Measurements from ENCODE around the gene SSBP2. TPM values are rescaled to one million over a fixed set of nuclear protein-coding genes. Genes with fewer than 3 reads are reported as not detected.

SSBP2 gene
- total RNA-seq, 4 donors from 2014 or later, result 54.1 to 136 (median 69.8) TPM

GRCh38 chr5:81726297-81726696 lies 24.6 kb downstream of the SSBP2 start:
- 38% methylated on average over 1 of the region's 1 CpG for WGBS
- Histone ChIP-seq H3K27me3 (no peaks in the 10 kb centered on the region), H3K4me3 (no peak overlapping the region), H3K4me1 (peaks cover 13% of the 10 kb centered on the region), H3K9me3 (no peaks in the 10 kb centered on the region), H3K36me3 (no peaks in the 10 kb centered on the region), H3K27ac (no peak overlapping the region)
- no peak for DNase-seq (ENCODE audit: low spot score in 2 of 2)
- TF ChIP-seq CTCF (IDR thresholded peaks at IDR 0.05) (no peak), EP300 (IDR thresholded peaks at IDR 0.05) (no peak), POLR2AphosphoS5 (IDR thresholded peaks at IDR 0.05) (no peak), POLR2A (IDR thresholded peaks at IDR 0.05) (no peak)

- H3K4me3 ChIP-seq, result no peak overlapping the region
- no peaks in the 10 kb centered on the region for H3K9me3 ChIP-seq
- H3K4me1 ChIP-seq, result peaks cover 18% of the 10 kb centered on the region
- H3K27ac ChIP-seq, result no peak overlapping the region
- 84% methylated on average over 5 of the region's 5 CpGs for WGBS
- TF ChIP-seq POLR2AphosphoS5 (IDR thresholded peaks at IDR 0.05) (no peak), EP300 (IDR thresholded peaks at IDR 0.05) (no peak), CTCF (IDR thresholded peaks at IDR 0.05) (no peak), POLR2A (IDR thresholded peaks at IDR 0.05) (no peak)
- H3K36me3 ChIP-seq, result no peaks in the 10 kb centered on the region
- no peak for DNase-seq (ENCODE audit: low spot score in 2 of 2)
- H3K27me3 ChIP-seq, result no peaks in the 10 kb centered on the region
Measured at GRCh38 chr5:81724571-81724970, 26.3 kb downstream of the SSBP2 start.

GRCh38 chr5:81724108-81724507 lies 26.8 kb downstream of the SSBP2 start:
- Histone ChIP-seq H3K9me3 (no peaks in the 10 kb centered on the region), H3K27ac (no peak overlapping the region), H3K27me3 (no peaks in the 10 kb centered on the region), H3K4me3 (no peak overlapping the region), H3K36me3 (no peaks in the 10 kb centered on the region), H3K4me1 (peaks cover 18% of the 10 kb centered on the region)
- DNase-seq (ENCODE audit: low spot score in 2 of 2), result no peak
- no peak for TF ChIP-seq POLR2AphosphoS5 (IDR thresholded peaks at IDR 0.05)
- TF ChIP-seq EP300 (IDR thresholded peaks at IDR 0.05), result no peak
- TF ChIP-seq CTCF (IDR thresholded peaks at IDR 0.05), result no peak
- TF ChIP-seq POLR2A (IDR thresholded peaks at IDR 0.05), result no peak
- 73% methylated on average over 1 of the region's 1 CpG for WGBS

DNA sequence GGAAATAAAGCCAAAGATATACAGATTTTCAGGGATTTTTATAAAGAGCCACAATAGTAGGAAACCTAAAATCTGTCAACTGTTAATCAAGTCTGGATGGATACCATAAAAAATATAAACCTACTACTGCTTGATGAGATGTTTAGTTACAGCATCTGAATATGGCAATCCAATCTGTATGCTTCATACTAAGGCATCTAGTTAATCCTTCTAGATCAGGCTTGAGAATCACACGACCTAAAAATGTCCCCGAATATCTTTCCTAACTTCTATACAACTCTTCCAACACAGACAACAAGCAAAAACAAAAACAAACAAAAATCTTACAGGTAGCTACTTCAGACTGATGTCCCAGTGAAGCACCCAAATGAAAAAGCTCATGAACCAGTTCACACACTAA lies 29.8 kb downstream of the SSBP2 start:
- H3K9me3 ChIP-seq, result no peaks in the 10 kb centered on the region
- TF ChIP-seq CTCF (IDR thresholded peaks at IDR 0.05) (no peak), EP300 (IDR thresholded peaks at IDR 0.05) (no peak), POLR2AphosphoS5 (IDR thresholded peaks at IDR 0.05) (no peak), POLR2A (IDR thresholded peaks at IDR 0.05) (no peak)
- H3K36me3 ChIP-seq, result no peaks in the 10 kb centered on the region
- H3K4me1 ChIP-seq, result peaks cover 16% of the 10 kb centered on the region
- no peak for DNase-seq (ENCODE audit: low spot score in 2 of 2)
- no peaks in the 10 kb centered on the region for H3K27me3 ChIP-seq
- no peak overlapping the region for H3K4me3 ChIP-seq
- no peak overlapping the region for H3K27ac ChIP-seq
- WGBS, result 57% methylated on average over 2 of the region's 2 CpGs

DNA sequence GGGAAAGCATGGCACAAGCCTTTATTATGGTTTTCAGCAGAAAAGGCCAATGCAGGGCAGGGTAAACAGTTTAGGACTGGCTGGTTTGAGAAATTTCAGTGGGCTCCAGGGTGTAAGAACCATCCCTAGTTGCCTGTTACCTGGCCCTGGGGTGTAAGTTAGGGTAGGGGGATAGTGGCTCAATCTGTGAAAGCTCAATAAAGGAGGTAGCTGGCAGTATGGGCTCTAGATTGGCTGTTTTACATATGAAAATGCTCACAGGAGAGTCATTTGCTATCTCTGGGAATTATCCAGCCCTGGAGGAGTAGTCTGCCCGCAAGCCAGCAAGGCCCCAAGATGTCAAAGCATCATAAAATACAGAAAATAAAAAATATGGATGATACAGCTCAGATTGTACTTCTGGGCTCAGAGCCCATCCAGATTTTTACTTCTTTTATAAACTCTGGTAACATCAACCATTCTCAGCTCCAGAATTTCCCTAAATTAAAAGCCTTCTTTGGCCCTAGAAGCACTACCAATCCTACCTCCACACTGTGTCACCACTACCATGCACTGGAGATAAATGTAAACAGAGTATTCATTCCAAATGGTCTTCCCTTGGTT lies 31.1 kb downstream of the SSBP2 start:
- WGBS, result 62% methylated on average over 1 of the region's 1 CpG
- H3K4me3 ChIP-seq, result no peak overlapping the region
- peaks cover 15% of the 10 kb centered on the region for H3K4me1 ChIP-seq
- no peak for DNase-seq (ENCODE audit: low spot score in 2 of 2)
- no peaks in the 10 kb centered on the region for H3K36me3 ChIP-seq
- H3K27me3 ChIP-seq, result no peaks in the 10 kb centered on the region
- H3K27ac ChIP-seq, result no peak overlapping the region
- TF ChIP-seq POLR2AphosphoS5 (IDR thresholded peaks at IDR 0.05), result no peak
- no peak for TF ChIP-seq CTCF (IDR thresholded peaks at IDR 0.05)
- no peak for TF ChIP-seq EP300 (IDR thresholded peaks at IDR 0.05)
- no peak for TF ChIP-seq POLR2A (IDR thresholded peaks at IDR 0.05)
- no peaks in the 10 kb centered on the region for H3K9me3 ChIP-seq

Measured in suprapubic skin (tissue), 4 donors.